ENCODE data around the gene IGFBP6.

IGFBP6 gene

GRCh38 chr12:53098354-53098981 lies 1.0 kb downstream of the IGFBP6 start:
- no peak for TF ChIP-seq CTCF (IDR thresholded peaks at IDR 0.05; ENCODE audit: low read length, missing control alignments)
- H3K4me3 ChIP-seq (replicated peaks; ENCODE audit: low read depth, low read length): peak overlapping the region; percentile 59
- DNase-seq (ENCODE audit: low read depth): peak; percentile 39

- TF ChIP-seq CTCF (IDR thresholded peaks at IDR 0.05; ENCODE audit: low read length, missing control alignments): peak; percentile 95
These were observed 1.8 kb downstream of the IGFBP6 start for GRCh38 chr12:53099071-53099882.

GRCh38 chr12:53100466-53101151 lies 3.1 kb downstream of the IGFBP6 start:
- DNase-seq (ENCODE audit: low read depth): no peak
- no peak for TF ChIP-seq CTCF (IDR thresholded peaks at IDR 0.05; ENCODE audit: low read length, missing control alignments)
- no peak overlapping the region for H3K4me3 ChIP-seq (replicated peaks; ENCODE audit: low read depth, low read length)

More at GRCh38 chr12:53099071-53099882, 1.8 kb downstream of the IGFBP6 start:
- DNase-seq (ENCODE audit: low read depth): peak; percentile 94
- H3K4me3 ChIP-seq (replicated peaks; ENCODE audit: low read depth, low read length): peak overlapping the region; percentile 59

GRCh38 chr12:53101266-53101665 lies 3.8 kb downstream of the IGFBP6 start:
- TF ChIP-seq CTCF (IDR thresholded peaks at IDR 0.05; ENCODE audit: low read length, missing control alignments): no peak
- no peak overlapping the region for H3K4me3 ChIP-seq (replicated peaks; ENCODE audit: low read depth, low read length)
- no peak for DNase-seq (ENCODE audit: low read depth)

- no peak overlapping the region for H3K4me3 ChIP-seq (replicated peaks; ENCODE audit: low read depth, low read length)
- no peak for TF ChIP-seq CTCF (IDR thresholded peaks at IDR 0.05; ENCODE audit: low read length, missing control alignments)
- DNase-seq (ENCODE audit: low read depth): no peak
These were observed 4.7 kb downstream of the IGFBP6 start for GRCh38 chr12:53101931-53102781.
